GM21529 (cell line): ENCODE measurements around the gene NDUFS8.
A peak's percentile ranks its signal among the peaks of the same experiment; 100 is the strongest.
"Not testable (repeated sequence)": the region's sequence is repeated elsewhere in the genome, so short reads cannot be mapped to it uniquely, and the experiment has no call there.

ENCODE experiments used
- ATAC-seq: cut with Tn5 transposase; IDR thresholded peaks from one replicate; pipeline ENCODE4 v1.9.1; 2021; ENCODE audit not compliant: unreplicated experiment

NDUFS8 gene

DNA sequence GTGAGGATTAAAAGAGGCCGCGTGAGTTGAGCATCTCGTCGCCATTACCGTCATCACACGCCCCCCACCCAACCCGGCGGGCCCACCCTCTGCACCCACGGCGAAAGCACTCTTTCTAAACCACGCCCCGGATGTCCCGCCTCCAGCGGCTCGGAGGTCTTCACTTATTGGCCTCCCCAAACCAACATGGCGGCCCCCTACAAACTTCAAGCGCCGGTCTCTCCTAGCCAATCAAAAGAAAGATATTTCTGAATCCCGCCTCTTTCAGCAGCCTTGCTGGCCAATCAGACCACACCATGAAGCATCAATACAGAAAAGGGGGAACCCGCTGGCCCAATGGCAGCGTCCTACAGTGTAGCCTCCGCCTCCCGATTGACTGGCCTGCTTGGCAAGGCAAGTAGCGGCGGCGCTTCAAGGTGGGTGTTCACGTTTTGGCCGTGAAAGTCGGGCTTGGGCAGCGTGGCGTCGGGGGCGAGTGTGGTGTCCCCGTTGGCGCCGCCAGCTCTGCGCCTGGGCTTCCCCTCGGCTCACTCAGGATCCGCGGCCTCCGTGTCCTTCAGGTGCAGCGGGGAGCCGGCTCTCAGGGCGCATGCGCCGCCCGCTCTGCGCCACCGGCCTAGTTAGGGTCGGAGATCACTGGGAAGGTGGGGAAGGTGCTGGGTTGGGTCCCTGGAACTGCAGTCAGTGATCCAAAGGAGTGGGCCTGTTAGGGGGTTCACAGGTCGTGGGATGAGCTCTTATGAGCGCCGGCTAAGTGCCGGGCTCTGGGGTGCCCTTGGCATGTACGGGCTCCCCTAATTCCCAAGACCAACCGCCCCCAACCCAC is at the start of gene NDUFS8:
Gene NDUFS8, plus strand, starts transcription at position 364 of the 826 bp plus-strand sequence. CDS start 1,471 bp downstream, outside the sequence.
- ATAC-seq = peak; percentile 93

DNA sequence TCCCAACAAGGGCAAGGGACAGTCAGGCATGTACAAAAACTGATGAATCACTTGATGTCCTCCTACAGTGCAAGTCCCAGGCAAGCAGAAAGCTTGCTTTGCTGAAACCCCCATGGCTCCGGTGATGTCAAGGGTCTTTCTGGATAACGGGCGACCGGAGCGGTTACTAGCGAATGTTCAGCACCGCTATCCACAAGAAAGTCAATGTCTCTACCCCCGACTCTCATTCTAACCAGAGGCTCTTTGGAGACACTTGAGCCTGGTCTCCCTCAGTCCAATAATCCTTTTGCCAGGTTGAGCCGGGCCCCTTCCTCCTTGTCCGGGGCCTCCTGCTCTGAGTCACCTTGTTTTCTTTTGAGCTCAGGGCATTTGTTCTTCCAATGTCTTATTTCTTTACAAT is 49.3 kb upstream of the NDUFS8 start:
- not testable (repeated sequence) for ATAC-seq

DNA sequence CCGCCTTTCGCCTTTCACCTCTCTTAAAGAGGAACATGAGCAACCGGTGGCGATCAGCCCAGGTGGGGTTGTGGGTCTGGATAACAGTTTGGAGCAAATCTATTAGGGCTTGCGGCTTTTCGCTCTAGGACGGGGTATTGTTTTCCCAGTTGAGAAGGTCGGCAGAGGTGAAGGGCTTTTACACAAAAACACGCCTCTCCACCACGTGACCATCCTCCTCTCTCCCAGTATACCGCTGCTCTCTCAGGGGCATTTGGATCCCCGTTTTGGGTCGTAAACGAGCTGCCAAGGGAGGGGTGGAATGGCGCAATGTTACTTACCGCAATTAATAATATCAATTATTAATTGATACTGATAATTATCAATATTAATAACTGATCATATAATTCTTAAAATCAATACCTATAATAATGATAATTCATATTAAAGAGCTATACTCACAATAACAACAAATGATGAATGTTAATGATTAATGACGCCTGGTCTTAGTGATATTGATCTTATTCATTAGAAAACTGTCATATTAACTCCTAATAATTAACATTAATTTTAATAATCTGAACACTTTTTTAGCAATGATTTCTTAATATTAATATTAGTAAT is 48.1 kb upstream of the NDUFS8 start:
- ATAC-seq = not testable (repeated sequence)

DNA sequence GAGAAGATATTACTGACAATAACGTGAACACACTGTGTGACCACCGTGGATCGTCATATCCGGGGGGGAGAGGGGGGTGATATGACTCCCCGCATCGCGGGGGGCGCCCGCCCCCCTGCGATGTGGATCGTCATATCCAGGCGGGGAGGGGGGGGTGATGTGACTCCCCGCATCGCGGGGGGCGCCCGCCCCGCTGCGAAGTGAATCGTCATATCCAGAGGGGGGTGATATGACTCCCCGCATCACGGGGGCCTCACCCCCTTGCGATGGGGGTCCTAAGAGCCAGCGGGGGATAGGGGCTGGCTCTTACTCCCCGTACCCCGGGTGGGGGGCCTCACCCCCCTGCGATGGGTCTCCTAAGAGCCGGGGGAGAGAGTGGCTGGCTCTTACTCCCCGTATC is 46.5 kb upstream of the NDUFS8 start:
- ATAC-seq = no peak

DNA sequence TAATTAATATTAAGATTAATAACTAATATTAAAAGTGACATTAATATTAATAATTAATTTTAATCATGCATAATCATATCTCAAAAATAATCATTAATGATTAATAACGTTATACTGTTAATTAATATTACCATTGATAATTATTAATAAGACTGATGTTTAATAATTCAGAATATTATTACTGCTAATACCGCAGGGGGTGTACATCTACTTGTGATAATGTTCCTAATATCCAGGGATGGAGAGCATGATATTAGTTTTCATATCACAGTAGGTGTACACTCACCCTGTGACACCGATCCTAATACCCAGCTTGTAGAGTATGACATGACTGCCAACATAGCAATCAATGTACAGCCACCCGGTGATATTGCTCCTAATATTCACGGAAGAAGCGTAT is 45.2 kb upstream of the NDUFS8 start:
- ATAC-seq = not testable (repeated sequence)

- not testable (repeated sequence) for ATAC-seq
Measured at GRCh38 chr11:67990546-67991346, 39.7 kb upstream of the NDUFS8 start.

GRCh38 chr11:67991347-67992121 is 38.9 kb upstream of the NDUFS8 start:
- ATAC-seq = not testable (repeated sequence)

DNA sequence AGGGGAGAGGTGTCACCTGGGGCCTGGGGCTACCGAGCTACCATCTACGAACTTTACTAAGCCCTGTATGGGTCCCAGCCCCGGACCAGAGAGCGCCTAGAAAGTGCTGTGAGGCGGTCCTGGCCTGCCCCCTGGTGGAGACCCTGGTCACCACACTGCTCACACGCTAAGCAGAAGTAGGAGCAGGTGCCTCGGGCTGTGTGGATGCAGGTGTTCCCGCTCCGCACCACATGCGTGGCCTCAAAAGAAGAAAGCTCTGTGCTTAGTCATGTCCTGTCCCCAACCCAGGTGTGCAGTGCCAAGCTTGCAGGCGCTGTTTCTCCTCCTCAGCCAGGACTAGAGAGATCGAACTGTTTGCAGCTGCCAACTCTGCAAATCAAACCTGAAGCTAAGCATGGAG is 36.7 kb upstream of the NDUFS8 start:
- ATAC-seq = not testable (repeated sequence)

DNA sequence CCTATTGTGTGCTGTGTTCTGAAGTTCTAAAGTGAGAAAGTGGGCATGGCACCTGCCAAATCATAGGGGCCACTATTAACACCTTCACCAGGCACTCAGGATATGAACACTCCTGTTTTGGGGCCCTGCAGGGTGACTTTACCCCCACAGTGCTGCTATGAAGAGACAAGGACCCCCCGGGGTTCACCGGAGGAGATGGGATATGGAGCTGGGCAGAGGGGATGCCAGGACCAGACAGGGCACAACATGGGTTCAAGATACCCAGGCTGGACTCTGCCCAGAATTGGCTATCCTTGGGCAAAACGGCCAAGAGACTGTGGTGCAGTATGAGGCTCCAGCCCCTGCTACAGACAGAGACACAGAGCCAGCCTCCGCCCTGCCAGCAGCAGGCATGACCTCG is 36.1 kb upstream of the NDUFS8 start:
- not testable (repeated sequence) for ATAC-seq

GRCh38 chr11:67995129-67995528 is 35.4 kb upstream of the NDUFS8 start:
- ATAC-seq = not testable (repeated sequence)

- ATAC-seq = not testable (repeated sequence)
Measured at GRCh38 chr11:67995579-67995978, 34.9 kb upstream of the NDUFS8 start.

DNA sequence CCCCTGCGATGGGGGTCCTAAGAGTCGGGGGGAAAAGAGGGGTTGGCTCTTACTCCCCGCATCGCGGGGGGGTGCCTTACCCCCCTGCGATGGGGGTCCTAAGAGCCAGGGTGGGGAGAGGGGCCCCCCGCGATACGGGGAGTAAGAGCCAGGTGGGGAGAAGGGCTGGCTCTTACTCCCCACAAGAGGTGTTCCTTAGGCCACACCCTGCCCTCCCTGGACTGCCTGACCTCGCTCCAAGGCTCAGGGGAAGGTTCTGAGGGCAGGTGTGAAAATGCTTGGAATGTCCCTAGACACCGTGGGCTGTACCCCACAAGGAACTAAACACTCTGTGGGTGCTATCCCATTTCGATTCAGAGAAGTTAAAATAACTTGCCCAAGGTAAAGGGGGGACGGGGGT is 34.4 kb upstream of the NDUFS8 start:
- ATAC-seq = no peak

GRCh38 chr11:67996622-67997474 is 33.6 kb upstream of the NDUFS8 start:
- no peak for ATAC-seq

DNA sequence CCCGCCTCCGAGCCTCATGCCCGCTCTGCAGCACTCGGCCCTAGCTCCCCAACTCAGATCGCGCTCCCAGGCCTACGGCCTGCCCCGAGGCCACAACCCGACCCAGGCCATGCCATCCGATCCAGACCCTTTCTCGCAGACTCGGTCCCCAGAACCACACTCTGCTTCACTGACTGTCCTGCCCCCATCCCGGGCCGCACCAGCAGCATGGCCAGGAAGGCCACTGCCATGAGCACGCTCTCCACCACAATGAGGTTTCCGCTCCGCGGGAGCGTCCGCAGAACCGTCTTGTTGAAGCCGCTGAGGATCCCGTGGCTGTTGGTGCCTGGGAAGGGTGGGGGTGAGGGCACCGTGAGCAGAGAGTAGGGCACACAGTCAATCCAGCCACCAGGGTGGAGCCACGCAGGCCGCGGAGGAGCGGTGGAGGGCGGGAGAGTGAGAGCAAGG is 33.0 kb upstream of the NDUFS8 start:
- ATAC-seq = no peak

DNA sequence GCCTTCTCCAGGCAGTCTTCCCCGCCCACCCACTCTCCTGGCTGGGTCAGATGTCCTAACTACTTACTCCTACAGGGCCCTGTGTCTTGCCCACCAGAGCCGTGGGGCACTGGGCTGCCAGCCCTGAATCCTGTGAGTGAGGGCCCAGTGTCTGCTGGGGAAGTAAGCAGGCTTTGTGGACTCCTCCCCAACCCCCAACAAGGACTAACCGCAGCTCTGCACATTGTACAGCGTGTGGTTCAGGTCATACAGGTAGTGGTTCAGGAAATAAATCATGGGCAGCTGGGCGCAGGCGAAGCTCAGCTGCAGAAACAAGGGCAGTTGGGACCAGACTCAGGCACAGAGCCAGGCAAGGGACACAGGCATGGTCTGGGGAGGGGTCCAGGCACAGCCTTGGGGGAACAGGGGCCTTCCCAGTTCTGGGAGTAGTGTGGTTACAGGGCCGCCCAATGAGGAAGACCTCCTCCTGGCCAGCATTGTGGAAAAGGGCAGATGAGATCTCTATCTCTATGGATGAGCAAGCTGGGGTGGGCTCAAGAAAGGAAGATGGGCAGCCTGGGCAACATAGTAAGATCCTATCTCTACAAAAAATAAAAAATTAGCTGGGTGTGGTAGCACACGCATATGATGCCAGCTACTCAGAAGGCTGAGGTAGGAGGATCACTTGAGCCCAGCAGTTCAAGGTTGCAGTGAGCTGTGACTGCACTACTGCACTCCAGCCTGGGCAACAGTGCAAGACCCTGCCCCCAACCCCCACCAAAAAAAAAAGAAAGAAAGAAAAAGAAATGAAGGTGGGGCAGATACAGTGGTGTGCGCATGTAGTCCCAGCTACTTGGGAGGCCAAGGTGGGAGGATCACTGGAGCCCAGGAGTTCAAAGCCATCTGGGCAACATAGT is 32.1 kb upstream of the NDUFS8 start:
- ATAC-seq = no peak

DNA sequence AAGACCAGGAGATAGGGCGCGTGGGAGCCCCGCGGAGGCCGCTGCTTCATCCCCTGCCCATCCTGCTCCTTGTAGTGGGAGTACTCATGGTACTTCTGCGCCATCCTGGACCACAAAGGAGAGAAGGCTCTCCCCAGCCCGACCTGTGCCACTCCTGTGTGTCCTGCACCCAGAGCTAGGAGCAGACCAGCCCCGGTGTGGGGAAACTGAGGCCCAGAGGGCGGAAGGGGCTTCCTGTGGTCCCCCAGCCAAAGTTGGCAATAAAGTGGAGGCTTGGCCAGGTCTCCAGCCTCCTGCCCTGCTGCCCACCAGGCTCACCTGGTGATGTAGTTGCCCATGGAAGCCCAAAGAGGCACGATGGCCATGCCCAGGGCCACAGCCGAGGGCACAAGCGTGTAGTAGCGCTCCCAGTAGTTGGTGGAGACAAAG is 31.3 kb upstream of the NDUFS8 start:
- no peak for ATAC-seq

DNA sequence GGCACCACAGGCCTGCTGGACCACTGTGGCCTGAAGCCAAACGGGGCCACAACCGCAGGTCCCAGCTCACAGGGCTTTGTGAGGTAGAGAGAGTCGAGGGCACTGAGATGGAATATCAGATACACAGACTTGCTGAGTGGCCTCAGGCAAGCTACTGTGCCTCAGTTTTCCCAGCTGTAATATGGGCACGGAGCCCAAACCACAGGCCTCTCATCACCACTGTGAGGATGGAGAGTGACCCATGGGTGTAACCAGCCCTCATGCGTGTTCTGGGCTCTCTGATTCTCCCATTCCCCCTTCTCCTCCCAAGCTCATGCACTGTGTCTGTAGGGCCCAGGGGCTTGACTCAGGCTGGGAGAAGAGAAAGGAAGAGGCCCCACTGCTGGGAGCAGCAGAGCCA is 30.8 kb upstream of the NDUFS8 start:
- no peak for ATAC-seq

GRCh38 chr11:68002575-68002937 is 27.9 kb upstream of the NDUFS8 start:
- ATAC-seq = peak; percentile 31
